ENCODE data around the gene KRTAP9-7. TPM values are rescaled to one million over a fixed set of nuclear protein-coding genes. Genes with fewer than 3 reads are reported as not detected.

Gene KRTAP9-7
- total and polyA plus RNA-seq, 2 of the 4 experiments (the other 2 are of a cell fraction) = not detected

DNA sequence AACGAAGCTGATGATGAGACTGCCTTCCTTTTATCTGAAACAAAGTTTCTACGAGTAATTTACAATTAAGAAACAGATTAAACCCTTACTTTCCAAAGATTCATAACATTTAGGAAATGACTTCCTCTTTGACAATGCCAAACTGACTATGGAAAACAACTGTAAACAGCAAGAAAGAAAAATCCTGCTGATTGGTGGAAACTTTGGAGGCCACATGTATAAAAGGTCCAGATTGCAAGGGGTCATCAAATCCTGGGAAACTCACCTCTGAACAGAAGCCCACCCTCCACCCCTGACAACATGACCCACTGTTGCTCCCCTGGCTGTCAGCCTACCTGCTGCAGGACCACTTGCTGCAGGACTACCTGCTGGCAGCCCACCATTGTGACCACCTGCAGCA is 10.4 kb upstream of the KRTAP9-7 start, which contains the start of gene KRTAP9-6:
Gene KRTAP9-6, plus strand, starts transcription at position 301 of the 400 bp plus-strand sequence. Its CDS starts 0 bp downstream, at position 301.
- H3K4ac ChIP-seq (ENCODE audit: low read depth, low read length) = no peak within 1 kb of the TSS
- intact Hi-C loops (cut with micrococcal nuclease) (loop anchor here (2.0 kb wide), 1 partner anchor 14 kb away; no protein-coding TSS in a partner anchor), in situ Hi-C loops (cut with MboI; ENCODE audit: low sequenced_read_pairs) (no loop called here), dilution Hi-C loops (cut with HindIII; ENCODE audit: low sequenced_read_pairs, unreplicated experiment) (no loop called here)
- H3K4me3 ChIP-seq (ENCODE audit: insufficient read depth, low read depth, low read length) = no peak within 1 kb of the TSS
- H3K56ac ChIP-seq (ENCODE audit: extremely low read depth, insufficient read depth, low read length) = no peak within 1 kb of the TSS
- ATAC-seq (ENCODE audit: low read depth) (no peak), DNase-seq (no peak)
- no peak within 1 kb of the TSS for H3K9ac ChIP-seq (ENCODE audit: low read depth, low read length)
- no peak within 1 kb of the TSS; the same call in 1 of the 2 replicates for H2BK20ac ChIP-seq (ENCODE audit: low read depth, low read length)
- H2AK5ac ChIP-seq (ENCODE audit: low read depth, low read length) = no peak within 1 kb of the TSS
- H3K9me1 ChIP-seq (ENCODE audit: insufficient read depth, low read length) = no peaks in the 10 kb centered on the region
- H3K23ac ChIP-seq (ENCODE audit: low read depth, low read length) = no peak within 1 kb of the TSS
- H3K27ac ChIP-seq (ENCODE audit: insufficient read depth, low read length) = no peak within 1 kb of the TSS
- no peak within 1 kb of the TSS for H2AFZ ChIP-seq (replicated peaks; ENCODE audit: low read length, poor library complexity)
- peak within 1 kb of the TSS; percentile 2; the same call in 1 of the 3 replicates for H2BK15ac ChIP-seq (ENCODE audit: low read depth, low read length)
- peaks cover 9% of the 10 kb centered on the region for H3K27me3 ChIP-seq (ENCODE audit: control insufficient read depth, insufficient read depth, low read length)
- H3K36me3 ChIP-seq (ENCODE audit: control insufficient read depth, insufficient read depth, low read length) = no peaks in the 10 kb centered on the region
- no peaks in the 10 kb centered on the region for H4K20me1 ChIP-seq (ENCODE audit: insufficient read depth, low read length)
- ChIA-PET CTCF (no interaction called here), POLR2A (ENCODE audit: unreplicated experiment) (no interaction called here)
- WGBS, 2 experiments (ENCODE audit: extremely low coverage in 2 of 2, insufficient read length in 1 of 2) = no CpG with 5 or more reads among the region's 2 CpGs
- H4K5ac ChIP-seq (ENCODE audit: low read depth, low read length) = no peak within 1 kb of the TSS
- no peak within 1 kb of the TSS for H4K8ac ChIP-seq (ENCODE audit: low read depth in 2 of 2, low read length in 2 of 2)
- no peaks in the 10 kb centered on the region for H3K79me1 ChIP-seq (ENCODE audit: low read depth in 1 of 2, low read length in 2 of 2)
- H3K18ac ChIP-seq (ENCODE audit: low read depth, low read length) = no peak within 1 kb of the TSS
- H3K4me1 ChIP-seq (ENCODE audit: control insufficient read depth, insufficient read depth, low read length) = no peaks in the 10 kb centered on the region
- H2BK120ac ChIP-seq (ENCODE audit: low read depth, low read length) = no peak within 1 kb of the TSS
- no TSS peak for BruUV-seq (replicated peaks)
- H2AK9ac ChIP-seq (replicated peaks; ENCODE audit: low read depth, low read length, poor library complexity) = peak within 1 kb of the TSS; percentile 37
- no peaks in the 10 kb centered on the region for H3K9me3 ChIP-seq (ENCODE audit: control insufficient read depth, insufficient read depth, low read length)
- no peak for TF ChIP-seq CHD1 (IDR thresholded peaks at IDR 0.05; ENCODE audit: low read depth, low read length)
- no peak for TF ChIP-seq MAFK (IDR thresholded peaks at IDR 0.05; ENCODE audit: low read depth, low read length)
- no peak for TF ChIP-seq FOS (IDR thresholded peaks at IDR 0.05; ENCODE audit: low read depth, low read length)
- H3K4me2 ChIP-seq (ENCODE audit: low read depth, low read length) = no peak within 1 kb of the TSS
- no peak within 1 kb of the TSS for H2BK5ac ChIP-seq (ENCODE audit: low read depth, low read length, poor library complexity, severe bottlenecking)
- H3K14ac ChIP-seq (replicated peaks; ENCODE audit: low read depth, low read length) = no peak within 1 kb of the TSS
- 0 out of 2 replicates have a peak within 1 kb of the TSS, but pooled peaks have one; percentile 7 for H4K91ac ChIP-seq (ENCODE audit: insufficient read depth, low read depth, low read length)
